Loucy (cell line): ENCODE data around the gene DNAH11.

Experiments
- CTCF ChIP-seq: fragments of 200-600 bp; sonication (generic); conservative IDR thresholded peaks from 2 replicates; pipeline ENCODE4 v1.5.1; 2014; ENCODE audit warnings: mild to moderate bottlenecking, antibody characterized with exemption, low read length
- EZH2phosphoT487 ChIP-seq: fragments of 200-600 bp; IDR thresholded peaks from 2 replicates; pipeline ENCODE4 v1.6.1; 2018; ENCODE audit warnings: antibody characterized with exemption, mild to moderate bottlenecking, moderate library complexity, borderline replicate concordance

GRCh38 chr7:21938463-21938862, 395.6 kb downstream of the DNAH11 start:
- TF ChIP-seq CTCF = no peak
- TF ChIP-seq EZH2phosphoT487 = no peak
